H9 (cell line): ENCODE results near the gene OR2B3. TPM values are rescaled to one million over a fixed set of nuclear protein-coding genes. Genes with fewer than 3 reads are reported as not detected.

Experiments
- DNase-seq: peaks from one replicate; pipeline ENCODE4 v3.0.0-alpha.2; 2017
- H2AFZ ChIP-seq: one replicate; pipeline ENCODE4 v1.6.1; 2013; ENCODE audit warnings: mild to moderate bottlenecking, low read length, control low read depth, moderate library complexity
- H2AK5ac ChIP-seq: 2 replicates; pipeline ENCODE4 v1.6.1; 2013; ENCODE audit warnings: low read length, control low read depth, mixed read lengths; ENCODE audit not compliant: insufficient read length
- H2BK120ac ChIP-seq: one replicate; pipeline ENCODE4 v1.6.1; 2013; ENCODE audit warnings: low read depth, mild to moderate bottlenecking, low read length, control low read depth, inconsistent platforms; ENCODE audit not compliant: poor library complexity, severe bottlenecking
- H2BK12ac ChIP-seq: 2 replicates; pipeline ENCODE4 v1.6.1; 2013; ENCODE audit warnings: low read length, control low read depth, mixed read lengths, low read depth; ENCODE audit not compliant: insufficient read length
- H2BK15ac ChIP-seq: 2 replicates; pipeline ENCODE4 v1.6.1; 2013; ENCODE audit warnings: low read depth, low read length, control low read depth
- H2BK20ac ChIP-seq: one replicate; pipeline ENCODE4 v1.6.1; 2013; ENCODE audit warnings: low read depth, mild to moderate bottlenecking, low read length, control low read depth, inconsistent platforms; ENCODE audit not compliant: poor library complexity, severe bottlenecking
- H2BK5ac ChIP-seq: 2 replicates; pipeline ENCODE4 v1.6.1; 2013; ENCODE audit warnings: low read length, control low read depth, mixed read lengths; ENCODE audit not compliant: insufficient read length
- H3K14ac ChIP-seq: 2 replicates; pipeline ENCODE4 v1.6.1; 2013; ENCODE audit warnings: low read length, control low read depth; ENCODE audit not compliant: insufficient read depth
- H3K18ac ChIP-seq: 2 replicates; pipeline ENCODE4 v1.6.1; 2013; ENCODE audit warnings: low read depth, mild to moderate bottlenecking, mixed read lengths, low read length, control low read depth; ENCODE audit not compliant: insufficient read length
- H3K23ac ChIP-seq: 2 replicates; pipeline ENCODE4 v1.6.1; 2013; ENCODE audit warnings: low read length, control low read depth, mixed read lengths, low read depth; ENCODE audit not compliant: insufficient read length
- H3K23me2 ChIP-seq: 2 replicates; pipeline ENCODE4 v1.6.1; 2013; ENCODE audit warnings: low read depth, mild to moderate bottlenecking, mixed read lengths, low read length, control low read depth; ENCODE audit not compliant: insufficient read length, poor library complexity, severe bottlenecking
- H3K27ac ChIP-seq: 2 replicates; pipeline ENCODE4 v1.5.1; 2013; ENCODE audit warnings: low read length, control low read depth, mixed read lengths, low read depth; ENCODE audit not compliant: insufficient read length
- H3K27me3 ChIP-seq: 2 replicates; pipeline ENCODE4 v1.6.1; 2013; ENCODE audit warnings: low read length, control low read depth, inconsistent platforms; ENCODE audit not compliant: insufficient read depth
- H3K4ac ChIP-seq: 2 replicates; pipeline ENCODE4 v1.6.1; 2013; ENCODE audit warnings: low read depth, mild to moderate bottlenecking, control low read depth, inconsistent platforms, low read length, moderate library complexity
- H3K4me1 ChIP-seq: 2 replicates; pipeline ENCODE4 v1.6.1; 2013; ENCODE audit warnings: low read length, control low read depth, inconsistent platforms; ENCODE audit not compliant: insufficient read depth
- H3K4me2 ChIP-seq: 2 replicates; pipeline ENCODE4 v1.6.1; 2013; ENCODE audit warnings: low read length, control low read depth, mixed read lengths; ENCODE audit not compliant: insufficient read length, insufficient read depth
- H3K56ac ChIP-seq: 2 replicates; pipeline ENCODE4 v1.6.1; 2013; ENCODE audit warnings: low read depth, mild to moderate bottlenecking, mixed read lengths, low read length, control low read depth; ENCODE audit not compliant: insufficient read length
- H3K79me1 ChIP-seq: 2 replicates; pipeline ENCODE4 v1.6.1; 2013; ENCODE audit warnings: low read depth, mild to moderate bottlenecking, moderate library complexity, low read length, control low read depth, inconsistent platforms; ENCODE audit not compliant: insufficient read depth, poor library complexity, severe bottlenecking
- H3K79me2 ChIP-seq: 2 replicates; pipeline ENCODE4 v1.6.1; 2013; ENCODE audit warnings: low read length, control low read depth, inconsistent platforms; ENCODE audit not compliant: insufficient read depth
- H3K9ac ChIP-seq: 2 replicates; pipeline ENCODE4 v1.6.1; 2013; ENCODE audit warnings: low read length, control low read depth, mixed read lengths; ENCODE audit not compliant: insufficient read length; ENCODE audit errors: extremely low read depth
- H3K9me3 ChIP-seq: one replicate; pipeline ENCODE4 v1.6.1; 2013; ENCODE audit warnings: low read depth, low read length, inconsistent platforms; ENCODE audit not compliant: control insufficient read depth
- H3T11ph ChIP-seq: one replicate; pipeline ENCODE4 v1.6.1; 2013; ENCODE audit warnings: mild to moderate bottlenecking, low read length, control low read depth, inconsistent platforms
- H4K20me1 ChIP-seq: one replicate; pipeline ENCODE4 v1.6.1; 2013; ENCODE audit not compliant: control insufficient read depth, insufficient read length, insufficient read depth
- H4K5ac ChIP-seq: 2 replicates; pipeline ENCODE4 v1.6.1; 2013; ENCODE audit warnings: low read depth, mild to moderate bottlenecking, mixed read lengths, low read length, control low read depth; ENCODE audit not compliant: insufficient read length
- H4K8ac ChIP-seq: replicated peaks from 2 replicates; pipeline ENCODE4 v1.6.1; 2013; ENCODE audit warnings: low read length, control low read depth, mixed read lengths, low read depth; ENCODE audit not compliant: insufficient read length
- H4K91ac ChIP-seq: 2 replicates; pipeline ENCODE4 v1.6.1; 2013; ENCODE audit warnings: low read depth, mild to moderate bottlenecking, moderate library complexity, mixed read lengths, low read length, control low read depth; ENCODE audit not compliant: insufficient read length
- H3K27ac Mint-ChIP-seq, 3 experiments: 2 replicates in 2 of 3; 3 replicates in 1 of 3; pipeline ENCODE4 v1.8.0; 2020 to 2021; ENCODE audit warnings: mixed read lengths in 3 of 3, mild to moderate bottlenecking in 1 of 3, moderate library complexity in 1 of 3
- H3K27me3 Mint-ChIP-seq: 2 replicates; pipeline ENCODE4 v1.8.0; 2021; ENCODE audit warnings: low read depth, mild to moderate bottlenecking, moderate library complexity, mixed read lengths
- H3K36me3 Mint-ChIP-seq, 3 experiments: 2 replicates in 2 of 3; 3 replicates in 1 of 3; pipeline ENCODE4 v1.8.0; 2020 to 2021; ENCODE audit warnings: low read depth in 3 of 3, mixed read lengths in 3 of 3; ENCODE audit not compliant: insufficient read depth in 1 of 3
- H3K4me1 Mint-ChIP-seq, 2 experiments: 2 replicates each; pipeline ENCODE4 v1.8.0; 2020; ENCODE audit warnings: mixed read lengths in 2 of 2
- H3K4me3 Mint-ChIP-seq, 2 experiments: 2 replicates in 1 of 2; 3 replicates in 1 of 2; pipeline ENCODE4 v1.8.0; 2020 to 2021; ENCODE audit warnings: mild to moderate bottlenecking in 2 of 2, mixed read lengths in 2 of 2, moderate library complexity in 1 of 2
- H3K9me3 Mint-ChIP-seq, 2 experiments: 2 replicates in 1 of 2; 3 replicates in 1 of 2; pipeline ENCODE4 v1.8.0; 2020; ENCODE audit warnings: mild to moderate bottlenecking in 2 of 2, mixed read lengths in 2 of 2, moderate library complexity in 1 of 2
- CTCF ChIP-seq: fragments of 200-600 bp; sonication (generic); conservative IDR thresholded peaks from 3 replicates; pipeline ENCODE4 v1.8.0; 2021; ENCODE audit warnings: antibody characterized with exemption, mild to moderate bottlenecking
- WGBS: extraction: QIAGEN DNeasy Blood & Tissue Kit; methylation state at CpG from one replicate; pipeline ENCODE4 v1.1.7; 2013; ENCODE audit warnings: missing lambda C conversion rate, low lambda C conversion rate, mixed read lengths; ENCODE audit not compliant: insufficient read length; ENCODE audit errors: extremely low coverage; 5-methylcytosine and 5-hydroxymethylcytosine counted together
- total RNA-seq: library from RNA; stranded (reverse); gene quantifications from 2 replicates; pipeline ENCODE4 v1.2.1, GENCODE V29; 2021

The OR2B3 gene
- total RNA-seq, 1 experiment from 2014 or later: not detected

- H4K5ac ChIP-seq: no peak within 1 kb of the TSS
- H3K4me1 ChIP-seq: no peaks in the 10 kb centered on the region
- no peak within 1 kb of the TSS for H4K91ac ChIP-seq
- H2BK5ac ChIP-seq: no peak within 1 kb of the TSS
- H3K14ac ChIP-seq: no peak within 1 kb of the TSS
- no peak within 1 kb of the TSS for H4K8ac ChIP-seq
- H4K20me1 ChIP-seq: no peaks in the 10 kb centered on the region
- WGBS: no CpG with 5 or more reads among the region's 3 CpGs
- no peak within 1 kb of the TSS for H3K56ac ChIP-seq
- H2BK120ac ChIP-seq: no peak within 1 kb of the TSS
- H3K18ac ChIP-seq: no peak within 1 kb of the TSS
- H3K4ac ChIP-seq: no peak within 1 kb of the TSS
- H2BK12ac ChIP-seq: no peak within 1 kb of the TSS
- 0 out of 4 replicates have a peak, but pooled peaks cover 0 to 2% of the 10 kb centered on the region in 2 experiments for H3K4me1 Mint-ChIP-seq
- H3K4me3 Mint-ChIP-seq: no peak within 1 kb of the TSS
- no peak within 1 kb of the TSS for H3K27ac ChIP-seq
- no peak within 1 kb of the TSS for H2AK5ac ChIP-seq
- no peak within 1 kb of the TSS for H2AFZ ChIP-seq
- no peaks in the 10 kb centered on the region for H3K23me2 ChIP-seq
- H3K9me3 Mint-ChIP-seq: peaks cover 0 to 6% of the 10 kb centered on the region in 2 experiments; a peak in 1 of 5 replicates
- H3K23ac ChIP-seq: no peak within 1 kb of the TSS
- TF ChIP-seq CTCF: no peak
- no peaks in the 10 kb centered on the region for H3K79me2 ChIP-seq
- H3K36me3 Mint-ChIP-seq: no peaks in the 10 kb centered on the region
- H3K9me3 ChIP-seq: no peaks in the 10 kb centered on the region
- H2BK20ac ChIP-seq: no peak within 1 kb of the TSS
- H2BK15ac ChIP-seq: no peak within 1 kb of the TSS
- no peak within 1 kb of the TSS for H3T11ph ChIP-seq
- H3K9ac ChIP-seq: no peak within 1 kb of the TSS
- H3K27me3 Mint-ChIP-seq: peaks cover 4% of the 10 kb centered on the region
- DNase-seq: no peak
- no peak within 1 kb of the TSS for H3K4me2 ChIP-seq
- no peak within 1 kb of the TSS for H3K27ac Mint-ChIP-seq
- H3K79me1 ChIP-seq: no peaks in the 10 kb centered on the region
- H3K27me3 ChIP-seq: no peaks in the 10 kb centered on the region
Measured at GRCh38 chr6:29099190-29099589, 12.1 kb upstream of the OR2B3 start, which contains the start of gene OR2J1. TSS of gene OR2J1 (plus strand) at chr6:29099490. CDS start at chr6:29100943, 1,453 bp downstream.
